ENCODE data around the gene KCNG4.

KCNG4 gene

GRCh38 chr16:84272740-84273320 is 33.0 kb upstream of the KCNG4 start:
- no peak for DNase-seq (ENCODE audit: low read depth)
- H3K4me3 ChIP-seq (ENCODE audit: low read depth, low read length) = no peak overlapping the region
- TF ChIP-seq, protein P1, sequence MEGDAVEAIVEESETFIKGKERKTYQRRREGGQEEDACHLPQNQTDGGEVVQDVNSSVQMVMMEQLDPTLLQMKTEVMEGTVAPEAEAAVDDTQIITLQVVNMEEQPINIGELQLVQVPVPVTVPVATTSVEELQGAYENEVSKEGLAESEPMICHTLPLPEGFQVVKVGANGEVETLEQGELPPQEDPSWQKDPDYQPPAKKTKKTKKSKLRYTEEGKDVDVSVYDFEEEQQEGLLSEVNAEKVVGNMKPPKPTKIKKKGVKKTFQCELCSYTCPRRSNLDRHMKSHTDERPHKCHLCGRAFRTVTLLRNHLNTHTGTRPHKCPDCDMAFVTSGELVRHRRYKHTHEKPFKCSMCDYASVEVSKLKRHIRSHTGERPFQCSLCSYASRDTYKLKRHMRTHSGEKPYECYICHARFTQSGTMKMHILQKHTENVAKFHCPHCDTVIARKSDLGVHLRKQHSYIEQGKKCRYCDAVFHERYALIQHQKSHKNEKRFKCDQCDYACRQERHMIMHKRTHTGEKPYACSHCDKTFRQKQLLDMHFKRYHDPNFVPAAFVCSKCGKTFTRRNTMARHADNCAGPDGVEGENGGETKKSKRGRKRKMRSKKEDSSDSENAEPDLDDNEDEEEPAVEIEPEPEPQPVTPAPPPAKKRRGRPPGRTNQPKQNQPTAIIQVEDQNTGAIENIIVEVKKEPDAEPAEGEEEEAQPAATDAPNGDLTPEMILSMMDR (IDR thresholded peaks at IDR 0.05; ENCODE audit: low read depth, low read length, missing control alignments) = no peak

GRCh38 chr16:84271866-84272265 is 32.1 kb upstream of the KCNG4 start:
- no peak overlapping the region for H3K4me3 ChIP-seq (ENCODE audit: low read depth, low read length)
- TF ChIP-seq, protein P1 (IDR thresholded peaks at IDR 0.05; ENCODE audit: low read depth, low read length, missing control alignments) = no peak
- no peak for DNase-seq (ENCODE audit: low read depth)

DNA sequence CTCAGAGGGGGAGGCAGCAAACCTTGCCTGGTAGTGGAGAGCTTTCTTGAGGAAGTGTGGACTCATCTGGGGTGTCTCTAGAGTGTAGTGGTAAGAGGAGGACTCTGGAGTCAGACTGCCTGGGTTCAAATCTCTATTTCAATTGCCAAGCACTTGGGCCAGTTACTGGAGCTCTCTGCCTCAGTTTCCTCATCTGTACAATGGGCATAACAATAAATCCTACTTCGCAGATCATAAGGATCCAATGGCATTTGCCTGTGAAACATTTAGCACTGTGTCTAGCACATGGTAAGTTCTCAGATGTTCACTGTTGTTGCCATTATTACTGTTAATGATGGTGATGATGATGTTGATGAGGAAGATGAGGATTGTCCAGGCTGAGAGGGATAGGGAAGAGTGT is 31.2 kb upstream of the KCNG4 start:
- TF ChIP-seq, protein P1 (IDR thresholded peaks at IDR 0.05; ENCODE audit: low read depth, low read length, missing control alignments) = no peak
- no peak overlapping the region for H3K4me3 ChIP-seq (ENCODE audit: low read depth, low read length)
- DNase-seq (ENCODE audit: low read depth) = no peak

- no peak for DNase-seq (ENCODE audit: low read depth)
Measured at GRCh38 chr16:84270531-84270930, 30.7 kb upstream of the KCNG4 start.

GRCh38 chr16:84270071-84270470 is 30.3 kb upstream of the KCNG4 start:
- DNase-seq (ENCODE audit: low read depth) = no peak
- no peak overlapping the region for H3K4me3 ChIP-seq (ENCODE audit: low read depth, low read length)
- TF ChIP-seq, protein P1 (IDR thresholded peaks at IDR 0.05; ENCODE audit: low read depth, low read length, missing control alignments) = no peak

More at GRCh38 chr16:84270531-84270930, 30.7 kb upstream of the KCNG4 start:
- TF ChIP-seq, protein P1 (IDR thresholded peaks at IDR 0.05; ENCODE audit: low read depth, low read length, missing control alignments) = no peak
- no peak overlapping the region for H3K4me3 ChIP-seq (ENCODE audit: low read depth, low read length)

DNA sequence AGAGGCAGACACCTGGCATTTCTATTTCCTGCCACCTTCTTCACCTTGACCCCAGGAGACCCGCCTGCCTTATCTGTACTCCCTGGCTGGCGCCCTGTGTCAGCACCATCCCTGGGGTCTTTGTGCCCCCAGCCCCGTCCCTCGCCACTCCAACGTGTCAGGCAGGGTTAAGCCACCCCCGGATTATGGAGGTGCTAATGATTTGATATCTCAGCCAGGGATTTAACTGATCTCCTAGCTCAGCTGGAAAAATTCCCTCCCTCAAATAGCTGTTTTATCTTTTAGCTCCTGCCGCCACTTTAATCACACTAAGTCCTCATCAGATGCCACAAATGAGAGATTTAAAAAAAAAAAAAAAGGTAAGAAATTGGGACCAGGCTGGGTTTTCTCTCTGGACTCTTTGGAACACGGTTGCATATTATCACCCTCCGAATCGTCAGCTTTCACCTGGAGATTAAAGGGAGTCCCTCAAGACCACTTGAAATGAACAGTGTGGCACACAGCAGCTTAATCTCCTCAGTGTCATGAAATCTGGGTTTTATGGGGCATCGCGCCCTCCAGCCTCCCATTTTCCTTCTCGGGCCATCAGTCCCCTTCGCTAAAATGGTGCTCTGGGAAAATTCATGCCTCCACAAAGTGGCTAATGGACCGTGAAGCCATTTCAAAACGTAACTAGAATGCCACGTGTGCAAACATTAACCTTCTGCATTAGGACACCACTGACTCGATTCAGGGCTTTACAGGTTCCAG is 28.7 kb upstream of the KCNG4 start:
- H3K4me3 ChIP-seq (ENCODE audit: low read depth, low read length) = no peak overlapping the region
- DNase-seq (ENCODE audit: low read depth) = no peak
- TF ChIP-seq, protein P1 (IDR thresholded peaks at IDR 0.05; ENCODE audit: low read depth, low read length, missing control alignments) = no peak

DNA sequence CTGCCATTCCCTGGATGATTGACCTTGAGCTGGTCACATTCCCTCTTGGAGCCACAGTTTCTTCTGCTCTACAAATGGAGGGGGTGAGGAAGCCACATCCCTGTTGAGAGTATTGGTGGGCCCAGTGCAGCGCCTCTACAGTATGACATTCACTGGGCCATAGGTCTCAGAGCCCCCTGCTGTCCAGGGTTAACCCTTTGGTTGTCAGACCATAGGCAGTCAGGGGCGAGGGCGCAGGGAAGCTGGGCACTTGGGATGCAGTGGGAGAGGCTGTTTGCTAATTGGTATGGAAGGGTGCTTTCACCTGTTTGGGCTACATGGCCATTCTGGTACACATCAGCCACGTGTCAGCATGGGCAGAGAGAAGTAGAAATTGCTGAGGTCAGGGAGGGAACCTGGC is 27.6 kb upstream of the KCNG4 start:
- TF ChIP-seq, protein P1 (IDR thresholded peaks at IDR 0.05; ENCODE audit: low read depth, low read length, missing control alignments) = no peak
- H3K4me3 ChIP-seq (ENCODE audit: low read depth, low read length) = no peak overlapping the region
- DNase-seq (ENCODE audit: low read depth) = no peak

Measured in GM12864 (cell line).